Measurements from ENCODE around the gene LYZL6. TPM values are rescaled to one million over a fixed set of nuclear protein-coding genes. Genes with fewer than 3 reads are reported as not detected.
A peak's percentile ranks its signal among the peaks of the same experiment; 100 is the strongest.

Gene LYZL6
- total and polyA plus RNA-seq, 2 of the 8 experiments (the other 6 are each of a cell fraction or from before 2014, with no cell fraction given) = not detected

DNA sequence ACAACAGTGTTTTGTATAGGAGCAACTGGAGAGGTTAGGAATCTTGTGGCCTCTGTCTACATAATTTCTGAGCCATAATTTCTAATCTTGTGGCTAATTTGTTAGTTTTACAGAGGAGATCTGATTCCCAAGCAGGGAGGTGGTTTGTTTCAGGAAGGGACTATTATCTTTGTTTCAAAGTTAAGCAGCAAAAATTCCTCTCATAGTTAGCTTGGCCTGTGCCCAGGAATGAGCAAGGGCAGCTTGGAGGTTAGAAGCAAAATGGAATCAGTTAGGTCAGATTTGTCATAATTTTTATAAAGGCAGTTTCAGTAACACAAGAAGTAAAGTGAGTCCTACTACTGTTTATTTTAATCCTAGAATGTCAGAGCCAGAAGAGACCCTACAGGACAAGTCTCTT lies 10.9 kb downstream of the LYZL6 start:
- FAIRE-seq = no peak
- ChIA-PET POLR2A (ENCODE audit: partially characterized antibody) (no interaction called here), CTCF (ENCODE audit: partially characterized antibody) (interaction anchor here (0.5 to 2.1 kb wide), 4 partner anchors 15 to 105 kb away, joined by 3 to 8 read pairs (median 4); no protein-coding TSS in a partner anchor)
- no peak overlapping the region for H4K8ac ChIP-seq (ENCODE audit: extremely low read depth, insufficient read depth, low read length)
- no peak overlapping the region for H3K4me3 ChIP-seq (ENCODE audit: extremely low read depth in 1 of 4, insufficient read depth in 2 of 4, low read depth in 3 of 4, low read length in 4 of 4)
- peak overlapping the region; percentile 61; the same call in 1 of the 2 replicates for H2AFZ ChIP-seq (ENCODE audit: low read length)
- H3K23ac ChIP-seq (ENCODE audit: insufficient read length) = no peak overlapping the region
- H3K56ac ChIP-seq (replicated peaks; ENCODE audit: insufficient read length, low read depth, low read length) = no peak overlapping the region
- H2BK5ac ChIP-seq (ENCODE audit: low read depth, low read length) = no peak overlapping the region
- no peak overlapping the region for H4K5ac ChIP-seq (ENCODE audit: insufficient read length, low read depth, low read length)
- H3K23me2 ChIP-seq (ENCODE audit: low read depth, low read length) = no peaks in the 10 kb centered on the region; the same call in none of the 2 replicates
- H2BK20ac ChIP-seq (ENCODE audit: low read length) = no peak overlapping the region
- H3K18ac ChIP-seq (ENCODE audit: extremely low read depth, low read length) = no peak overlapping the region
- no peak for DNase-seq (ENCODE audit: low read depth in 1 of 2, low spot score in 2 of 2)
- H2AK5ac ChIP-seq (ENCODE audit: low read depth, low read length) = no peak overlapping the region
- H3K79me1 ChIP-seq (ENCODE audit: low read depth, low read length) = no peaks in the 10 kb centered on the region
- no peak overlapping the region for H3K27ac ChIP-seq (ENCODE audit: low read depth, low read length)
- no peaks in the 10 kb centered on the region for H3K36me3 ChIP-seq (ENCODE audit: control insufficient read depth in 2 of 4, insufficient read depth in 4 of 4, low read length in 3 of 4)
- H2BK15ac ChIP-seq (ENCODE audit: low read length) = no peak overlapping the region
- H3K4me2 ChIP-seq (ENCODE audit: insufficient read depth in 1 of 2, low read depth in 2 of 2, low read length in 2 of 2) = no peak overlapping the region
- H2BK120ac ChIP-seq (replicated peaks; ENCODE audit: low read depth, low read length) = no peak overlapping the region
- no peaks in the 10 kb centered on the region; a peak in 2 of 7 replicates for H3K27me3 ChIP-seq (replicated peaks in 1 of 4; ENCODE audit: control insufficient read depth in 3 of 4, extremely low read depth in 1 of 4, insufficient read depth in 3 of 4, low read length in 3 of 4)
- H2BK12ac ChIP-seq (ENCODE audit: low read depth, low read length) = no peak overlapping the region
- no peak overlapping the region for H4K91ac ChIP-seq (replicated peaks; ENCODE audit: insufficient read length, low read length)
- no peaks in the 10 kb centered on the region for H3K9me3 ChIP-seq (ENCODE audit: insufficient read depth in 2 of 2, low read depth in 1 of 2, low read length in 1 of 2)
- peaks cover 0 to 6% (median 3%) of the 10 kb centered on the region in 4 experiments; a peak in 5 of 7 replicates for H3K4me1 ChIP-seq (replicated peaks in 1 of 4; ENCODE audit: control insufficient read depth in 3 of 4, insufficient read depth in 4 of 4, low read length in 3 of 4)
- H4K20me1 ChIP-seq (replicated peaks in 1 of 2; ENCODE audit: control insufficient read depth in 1 of 2, insufficient read depth in 2 of 2, low read length in 2 of 2) = no peaks in the 10 kb centered on the region
- no peak overlapping the region for H3K9ac ChIP-seq (replicated peaks in 1 of 4; ENCODE audit: extremely low read depth in 1 of 4, low read depth in 3 of 4, low read length in 3 of 4)
- H3K14ac ChIP-seq (ENCODE audit: insufficient read length) = no peak overlapping the region
- no peak overlapping the region for H3K4ac ChIP-seq (replicated peaks; ENCODE audit: insufficient read length, low read depth, low read length)
- H3K79me2 ChIP-seq (ENCODE audit: control insufficient read depth in 1 of 2, insufficient read depth in 2 of 2, low read length in 2 of 2) = no peaks in the 10 kb centered on the region
- TF ChIP-seq POU5F1 (IDR thresholded peaks at IDR 0.05; ENCODE audit: low read depth, low read length) (no peak), PHF8 (conservative IDR thresholded peaks at IDR 0.05; ENCODE audit: low read depth, low read length) (no peak), SUZ12 (IDR thresholded peaks at IDR 0.05; ENCODE audit: low read length) (no peak)
- TF ChIP-seq, protein P1, sequence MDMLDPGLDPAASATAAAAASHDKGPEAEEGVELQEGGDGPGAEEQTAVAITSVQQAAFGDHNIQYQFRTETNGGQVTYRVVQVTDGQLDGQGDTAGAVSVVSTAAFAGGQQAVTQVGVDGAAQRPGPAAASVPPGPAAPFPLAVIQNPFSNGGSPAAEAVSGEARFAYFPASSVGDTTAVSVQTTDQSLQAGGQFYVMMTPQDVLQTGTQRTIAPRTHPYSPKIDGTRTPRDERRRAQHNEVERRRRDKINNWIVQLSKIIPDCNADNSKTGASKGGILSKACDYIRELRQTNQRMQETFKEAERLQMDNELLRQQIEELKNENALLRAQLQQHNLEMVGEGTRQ (IDR thresholded peaks at IDR 0.05; ENCODE audit: low read length) = no peak
- TF ChIP-seq, protein P2, sequence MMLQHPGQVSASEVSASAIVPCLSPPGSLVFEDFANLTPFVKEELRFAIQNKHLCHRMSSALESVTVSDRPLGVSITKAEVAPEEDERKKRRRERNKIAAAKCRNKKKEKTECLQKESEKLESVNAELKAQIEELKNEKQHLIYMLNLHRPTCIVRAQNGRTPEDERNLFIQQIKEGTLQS (IDR thresholded peaks at IDR 0.05; ENCODE audit: insufficient read depth, low read depth, low read length) = no peak
